ENCODE measurements around the gene RALB.

GRCh38 chr2:120251078-120251477 is 1.6 kb upstream of the RALB start:
- TF ChIP-seq FOXP4 (CRISPR knock-in tag; IDR thresholded peaks at IDR 0.05) (no peak), ZNF281 (CRISPR knock-in tag; IDR thresholded peaks at IDR 0.05) (no peak), ATF1 (CRISPR knock-in tag; IDR thresholded peaks at IDR 0.05) (no peak), ESRRA (CRISPR knock-in tag; IDR thresholded peaks at IDR 0.05; ENCODE audit: borderline replicate concordance) (no peak), CTCF (IDR thresholded peaks at IDR 0.05) (no peak)
